ENCODE results near the gene MAML1. TPM values are rescaled to one million over a fixed set of nuclear protein-coding genes. Genes with fewer than 3 reads are reported as not detected.

The MAML1 gene
- total and polyA plus RNA-seq, 10 of the 15 experiments (the other 5 are each of a cell fraction or from before 2014, with no cell fraction given), result 0.42 to 23.9 (median 7.3) TPM

GRCh38 chr5:179793468-179794139, 61.0 kb downstream of the MAML1 start, which contains the start of gene LTC4S:
Gene LTC4S, plus strand, starts transcription at chr5:179793986. Its CDS starts 95 bp downstream, at chr5:179794081.
- FAIRE-seq, result peak; percentile 52
- RAD21 ChIA-PET (ENCODE audit: unreplicated experiment), result interaction anchor here (1.5 kb wide), 1 partner anchor 115 kb away, joined by 5 read pairs; no protein-coding TSS in a partner anchor
- peak; percentile 38 for ATAC-seq
- Histone ChIP-seq H3K9me3 (replicated peaks; ENCODE audit: control insufficient read depth, insufficient read depth, low read length) (no peaks in the 10 kb centered on the region), H3K4me2 (ENCODE audit: control insufficient read depth, insufficient read depth) (peak within 1 kb of the TSS; percentile 96), H3K4me1 (ENCODE audit: control insufficient read depth, insufficient read depth, low read length) (peaks cover 23% of the 10 kb centered on the region), H3K4me3 (no peak within 1 kb of the TSS), H3K27ac (ENCODE audit: control insufficient read depth, insufficient read depth) (no peak within 1 kb of the TSS), H4K20me1 (ENCODE audit: control insufficient read depth, insufficient read depth) (no peaks in the 10 kb centered on the region), H3K9ac (ENCODE audit: control insufficient read depth, insufficient read depth, low read length) (peak within 1 kb of the TSS; percentile 16; the same call in 1 of the 2 replicates), H3K36me3 (ENCODE audit: control insufficient read depth in 2 of 2, insufficient read depth in 2 of 2, low read length in 1 of 2) (peaks cover 0 to 7% of the 10 kb centered on the region in 2 experiments; a peak in 2 of 4 replicates), H3K79me2 (ENCODE audit: control insufficient read depth, insufficient read depth, low read length) (no peaks in the 10 kb centered on the region), H2AFZ (ENCODE audit: control insufficient read depth, low read depth, low read length) (no peak within 1 kb of the TSS), H3K27me3 (replicated peaks in 1 of 2; ENCODE audit: control insufficient read depth in 2 of 2, insufficient read depth in 2 of 2, low read length in 1 of 2) (no peaks in the 10 kb centered on the region)
- BruUV-seq (replicated peaks), result no TSS peak
- POLR2A ChIA-PET, result interaction anchor here (0.6 to 0.8 kb wide), 2 partner anchors 12 to 27 kb away, joined by 3 to 6 read pairs; no protein-coding TSS in a partner anchor
- CTCF ChIA-PET, result interaction anchor here (0.6 to 2.9 kb wide), 6 partner anchors 12 to 114 kb away, joined by 3 to 14 read pairs (median 4); partner anchors contain the start of gene SQSTM1
- intact Hi-C loops (cut with micrococcal nuclease; ENCODE audit: unreplicated experiment), result no loop called here
- WGBS (ENCODE audit: insufficient coverage, insufficient replicate concordance, low lambda C conversion rate, missing lambda C conversion rate), result 38% methylated on average over 19 of the region's 19 CpGs
- in situ Hi-C loops (cut with MboI), result loop anchor here (25.0 kb wide), 1 partner anchor 294 kb away; no protein-coding TSS in a partner anchor
- no peak for DNase-seq (ENCODE audit: low read depth, low spot score)
- SMC1A ChIA-PET (ENCODE audit: uncharacterized antibody, unreplicated experiment), result interaction anchor here (0.9 to 1.2 kb wide), 4 partner anchors 8 to 132 kb away, joined by 3 to 4 read pairs (median 3); no protein-coding TSS in a partner anchor
- peak; percentile 20; the same call in 1 of the 2 replicates for TF ChIP-seq IKZF1 (conservative IDR thresholded peaks at IDR 0.05)
- peak; percentile 58; the same call in 1 of the 2 replicates for TF ChIP-seq POLR2A (IDR thresholded peaks at IDR 0.05; ENCODE audit: low read depth, low read length)
- no peak for TF ChIP-seq RAD21 (IDR thresholded peaks at IDR 0.05; ENCODE audit: insufficient read depth, low read depth, low read length)
- TF ChIP-seq BRCA1 (IDR thresholded peaks at IDR 0.05; ENCODE audit: low read depth, low read length), result no peak
- no peak for TF ChIP-seq SRF (IDR thresholded peaks at IDR 0.05; ENCODE audit: low read depth in 2 of 2, low read length in 2 of 2)
- TF ChIP-seq PRDM15 (CRISPR knock-in tag; IDR thresholded peaks at IDR 0.05), result no peak
- no peak for TF ChIP-seq ZBTB4 (CRISPR knock-in tag; IDR thresholded peaks at IDR 0.05)
- TF ChIP-seq RUNX3 (IDR thresholded peaks at IDR 0.05; ENCODE audit: low read length), result 0 out of 2 replicates have a peak, but pooled peaks have one; percentile 15
- TF ChIP-seq E4F1 (IDR thresholded peaks at IDR 0.05; ENCODE audit: borderline replicate concordance, partially characterized antibody), result no peak
- peak; percentile 31; the same call in 1 of the 2 replicates for TF ChIP-seq PAX5 (IDR thresholded peaks at IDR 0.05; ENCODE audit: borderline replicate concordance, low read depth, low read length)
- TF ChIP-seq JUNB (IDR thresholded peaks at IDR 0.05), result no peak
- TF ChIP-seq TCF3 (IDR thresholded peaks at IDR 0.05; ENCODE audit: borderline replicate concordance, insufficient read depth, low read depth, low read length), result 0 out of 2 replicates have a peak, but pooled peaks have one; percentile 18
- TF ChIP-seq ZNF274 (IDR thresholded peaks at IDR 0.05; ENCODE audit: insufficient read depth, insufficient read length), result no peak
